GM12878 (cell line): ENCODE results near the gene RANBP3. TPM values are rescaled to one million over a fixed set of nuclear protein-coding genes. Genes with fewer than 3 reads are reported as not detected.

Experiments used
- BACH1 ChIP-seq: fragments of 450-650 bp; IDR thresholded peaks from 2 replicates; pipeline ENCODE4 v1.6.1; 2017; ENCODE audit warnings: mild to moderate bottlenecking, borderline replicate concordance
- BCL11A ChIP-seq: IDR thresholded peaks from 2 replicates; pipeline ENCODE4 v1.6.1; 2011; ENCODE audit warnings: low read depth, low read length
- CHD1 ChIP-seq: IDR thresholded peaks from 2 replicates; pipeline ENCODE4 v1.6.1; 2012; ENCODE audit warnings: low read depth, low read length, improper control_type of control experiment
- EGR1 ChIP-seq, 2 experiments: IDR thresholded peaks; 1 replicate in 1 of 2; 2 replicates in 1 of 2; pipeline ENCODE4 v1.6.1; 2011 to 2012; ENCODE audit warnings: low read depth in 2 of 2, low read length in 2 of 2, borderline replicate concordance in 1 of 2, mild to moderate bottlenecking in 1 of 2, moderate library complexity in 1 of 2
- EZH2 ChIP-seq: IDR thresholded peaks from 2 replicates; pipeline ENCODE4 v1.6.1; 2012; ENCODE audit warnings: low read depth, mild to moderate bottlenecking, control low read depth, inconsistent platforms, low read length, borderline replicate concordance; ENCODE audit not compliant: control insufficient read depth
- FOXM1 ChIP-seq: IDR thresholded peaks from 2 replicates; pipeline ENCODE4 v1.6.1; 2012; ENCODE audit warnings: low read depth, mild to moderate bottlenecking, inconsistent platforms, low read length, moderate library complexity
- JUND ChIP-seq: IDR thresholded peaks from 2 replicates; pipeline ENCODE4 v1.6.1; 2012; ENCODE audit warnings: low read depth, mild to moderate bottlenecking, low read length, improper control_type of control experiment, moderate library complexity
- NFIC ChIP-seq: IDR thresholded peaks from 2 replicates; pipeline ENCODE4 v1.6.1; 2012; ENCODE audit warnings: low read depth, mild to moderate bottlenecking, inconsistent platforms, low read length, moderate library complexity
- PAX5 ChIP-seq: IDR thresholded peaks from 2 replicates; pipeline ENCODE4 v1.6.1; 2011; ENCODE audit warnings: low read depth, low read length, borderline replicate concordance
- POU2F2 ChIP-seq: IDR thresholded peaks from 3 replicates; pipeline ENCODE4 v1.6.1; 2011; ENCODE audit warnings: low read depth, mild to moderate bottlenecking, low read length, borderline replicate concordance
- RBBP5 ChIP-seq: fragments of 200-600 bp; sonication (generic); conservative IDR thresholded peaks from 2 replicates; pipeline ENCODE4 v1.6.1; 2016
- SMAD1 ChIP-seq: fragments of 450-650 bp; IDR thresholded peaks from 2 replicates; pipeline ENCODE4 v1.6.1; 2018; ENCODE audit warnings: mild to moderate bottlenecking, low read depth; ENCODE audit not compliant: partially characterized antibody
- TBL1XR1 ChIP-seq: IDR thresholded peaks from 2 replicates; pipeline ENCODE4 v1.6.1; 2012; ENCODE audit warnings: low read depth, low read length, improper control_type of control experiment
- ZNF24 ChIP-seq: fragments of 450-650 bp; IDR thresholded peaks from 2 replicates; pipeline ENCODE4 v1.6.1; 2017; ENCODE audit warnings: antibody characterized with exemption, mild to moderate bottlenecking
- polyA plus RNA-seq, 11 experiments: library from polyadenylated mRNA; depleted of rRNA in 4 of 11; unstranded in 6 of 11; stranded (reverse) in 5 of 11; fragments of >200 nt; fragmentation: Nextera tagmentation in 4 of 11; fragmentation: Illumina TruSeq in 1 of 11; extraction: Ambion mirVana in 4 of 11; extraction: Trizol in 1 of 11; gene quantifications; 1 replicate in 1 of 11; 2 replicates in 10 of 11; pipeline versions ENCODE4 v1.2.1 to v1.2.3, GENCODE V29; 2011 to 2016; ENCODE audit warnings: inconsistent platforms in 2 of 11, missing spikeins in 2 of 11, low read depth in 1 of 11
- total RNA-seq, 4 experiments: library from RNA; depleted of rRNA in 3 of 4; stranded (reverse); fragments of >200 nt in 3 of 4; fragmentation: Illumina TruSeq in 1 of 4; extraction: Trizol in 1 of 4; gene quantifications; 2 replicates each; pipeline versions ENCODE4 v1.2.1 to v1.2.3, GENCODE V29; 2013 to 2021
- TF ChIP-seq, protein P1 (sequence below): fragments of 450-650 bp; IDR thresholded peaks from 2 replicates; pipeline ENCODE4 v1.6.1; 2016; ENCODE audit warnings: mild to moderate bottlenecking
- TF ChIP-seq, protein P2 (sequence below): IDR thresholded peaks from 2 replicates; pipeline ENCODE4 v1.6.1; 2012; ENCODE audit warnings: low read depth, low read length, improper control_type of control experiment
- TF ChIP-seq, protein P3 (sequence below): IDR thresholded peaks from 2 replicates; pipeline ENCODE4 v1.6.1; 2011; ENCODE audit warnings: low read depth, low read length, improper control_type of control experiment, borderline replicate concordance
- TF ChIP-seq, protein P4 (sequence below): fragments of 450-650 bp; formaldehyde crosslinking; IDR thresholded peaks from 2 replicates; pipeline ENCODE4 v1.4.0; 2022; ENCODE audit warnings: mild to moderate bottlenecking, moderate library complexity
- TF ChIP-seq, protein P5 (sequence below): IDR thresholded peaks from 2 replicates; pipeline ENCODE4 v1.6.1; 2012; ENCODE audit warnings: low read length, inconsistent platforms

Gene RANBP3
- total and polyA plus RNA-seq, 10 of the 15 experiments (the other 5 are each of a cell fraction or from before 2014, with no cell fraction given) = 1.1 to 81.6 (median 60.0) TPM

DNA sequence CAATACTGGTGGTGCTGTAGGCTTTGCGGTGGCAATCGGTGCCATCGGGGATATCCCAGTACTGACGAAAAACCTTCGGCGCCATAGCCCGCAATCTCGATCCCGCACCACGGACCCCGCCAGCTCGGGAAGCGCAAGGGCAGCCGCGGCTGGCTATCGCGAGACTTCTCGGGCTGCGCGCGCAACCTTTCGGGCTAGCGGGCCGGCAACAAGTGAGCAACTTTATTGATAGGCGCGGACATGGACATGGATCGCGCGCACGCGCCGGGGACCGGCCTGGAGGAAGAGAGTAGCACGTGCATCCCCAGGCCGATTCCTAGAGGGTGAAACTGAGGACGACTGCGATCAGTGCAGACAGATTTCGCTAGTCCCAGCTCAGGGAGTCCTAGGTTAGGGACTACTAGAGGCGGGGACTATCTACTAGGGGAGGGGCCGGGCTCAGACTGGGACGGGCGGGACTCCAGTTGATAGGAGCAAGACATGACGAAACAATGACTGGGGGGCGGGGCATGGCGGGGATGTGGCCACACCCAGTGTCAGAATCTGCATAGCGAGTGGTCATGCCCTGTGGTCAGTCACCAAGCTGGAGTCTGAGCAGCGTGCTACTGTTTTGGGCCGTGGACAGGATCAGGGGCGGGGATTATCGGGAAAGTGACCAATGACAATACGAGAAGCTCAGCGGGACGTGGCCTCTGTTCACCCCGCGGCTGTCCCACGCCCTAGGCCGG lies 74.2 kb downstream of the RANBP3 start, which contains the start of gene NDUFA11 (continued):
- TF ChIP-seq POU2F2 (peak; percentile 52; the same call in 1 of the 3 replicates), SMAD1 (no peak), BACH1 (peak; percentile 68; the same call in 1 of the 2 replicates), ZNF24 (no peak), PAX5 (0 out of 2 replicates have a peak, but pooled peaks have one; percentile 53), JUND (no peak), EGR1 (IDR thresholded peaks at IDR 0.05; ENCODE audit: borderline replicate concordance in 1 of 2, low read depth in 2 of 2, low read length in 2 of 2) (peak in 1 of 2 experiments; percentile 57; a peak in 1 of 3 replicates), TBL1XR1 (0 out of 2 replicates have a peak, but pooled peaks have one; percentile 39), RBBP5 (no peak), EZH2 (no peak), CHD1 (no peak), BCL11A (no peak), NFIC (no peak), FOXM1 (no peak)
- TF ChIP-seq, protein P1, sequence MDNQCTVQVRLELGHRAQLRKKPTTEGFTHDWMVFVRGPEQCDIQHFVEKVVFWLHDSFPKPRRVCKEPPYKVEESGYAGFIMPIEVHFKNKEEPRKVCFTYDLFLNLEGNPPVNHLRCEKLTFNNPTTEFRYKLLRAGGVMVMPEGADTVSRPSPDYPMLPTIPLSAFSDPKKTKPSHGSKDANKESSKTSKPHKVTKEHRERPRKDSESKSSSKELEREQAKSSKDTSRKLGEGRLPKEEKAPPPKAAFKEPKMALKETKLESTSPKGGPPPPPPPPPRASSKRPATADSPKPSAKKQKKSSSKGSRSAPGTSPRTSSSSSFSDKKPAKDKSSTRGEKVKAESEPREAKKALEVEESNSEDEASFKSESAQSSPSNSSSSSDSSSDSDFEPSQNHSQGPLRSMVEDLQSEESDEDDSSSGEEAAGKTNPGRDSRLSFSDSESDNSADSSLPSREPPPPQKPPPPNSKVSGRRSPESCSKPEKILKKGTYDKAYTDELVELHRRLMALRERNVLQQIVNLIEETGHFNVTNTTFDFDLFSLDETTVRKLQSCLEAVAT = no peak; the same call in 1 of the 2 replicates
- TF ChIP-seq, protein P2, sequence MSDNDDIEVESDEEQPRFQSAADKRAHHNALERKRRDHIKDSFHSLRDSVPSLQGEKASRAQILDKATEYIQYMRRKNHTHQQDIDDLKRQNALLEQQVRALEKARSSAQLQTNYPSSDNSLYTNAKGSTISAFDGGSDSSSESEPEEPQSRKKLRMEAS = peak; percentile 84
- TF ChIP-seq, protein P3, sequence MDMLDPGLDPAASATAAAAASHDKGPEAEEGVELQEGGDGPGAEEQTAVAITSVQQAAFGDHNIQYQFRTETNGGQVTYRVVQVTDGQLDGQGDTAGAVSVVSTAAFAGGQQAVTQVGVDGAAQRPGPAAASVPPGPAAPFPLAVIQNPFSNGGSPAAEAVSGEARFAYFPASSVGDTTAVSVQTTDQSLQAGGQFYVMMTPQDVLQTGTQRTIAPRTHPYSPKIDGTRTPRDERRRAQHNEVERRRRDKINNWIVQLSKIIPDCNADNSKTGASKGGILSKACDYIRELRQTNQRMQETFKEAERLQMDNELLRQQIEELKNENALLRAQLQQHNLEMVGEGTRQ = no peak
- TF ChIP-seq, protein P4, sequence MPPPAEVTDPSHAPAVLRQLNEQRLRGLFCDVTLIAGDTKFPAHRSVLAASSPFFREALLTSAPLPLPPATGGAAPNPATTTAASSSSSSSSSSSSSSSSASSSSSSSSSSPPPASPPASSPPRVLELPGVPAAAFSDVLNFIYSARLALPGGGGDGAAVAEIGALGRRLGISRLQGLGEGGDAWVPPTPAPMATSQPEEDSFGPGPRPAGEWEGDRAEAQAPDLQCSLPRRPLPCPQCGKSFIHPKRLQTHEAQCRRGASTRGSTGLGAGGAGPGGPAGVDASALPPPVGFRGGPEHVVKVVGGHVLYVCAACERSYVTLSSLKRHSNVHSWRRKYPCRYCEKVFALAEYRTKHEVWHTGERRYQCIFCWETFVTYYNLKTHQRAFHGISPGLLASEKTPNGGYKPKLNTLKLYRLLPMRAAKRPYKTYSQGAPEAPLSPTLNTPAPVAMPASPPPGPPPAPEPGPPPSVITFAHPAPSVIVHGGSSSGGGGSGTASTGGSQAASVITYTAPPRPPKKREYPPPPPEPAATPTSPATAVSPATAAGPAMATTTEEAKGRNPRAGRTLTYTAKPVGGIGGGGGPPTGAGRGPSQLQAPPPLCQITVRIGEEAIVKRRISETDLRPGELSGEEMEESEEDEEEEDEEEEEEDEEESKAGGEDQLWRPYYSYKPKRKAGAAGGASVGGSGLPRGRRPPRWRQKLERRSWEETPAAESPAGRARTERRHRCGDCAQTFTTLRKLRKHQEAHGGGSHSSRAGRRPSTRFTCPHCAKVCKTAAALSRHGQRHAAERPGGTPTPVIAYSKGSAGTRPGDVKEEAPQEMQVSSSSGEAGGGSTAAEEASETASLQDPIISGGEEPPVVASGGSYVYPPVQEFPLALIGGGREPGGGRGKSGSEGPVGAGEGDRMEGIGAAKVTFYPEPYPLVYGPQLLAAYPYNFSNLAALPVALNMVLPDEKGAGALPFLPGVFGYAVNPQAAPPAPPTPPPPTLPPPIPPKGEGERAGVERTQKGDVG = no peak
- TF ChIP-seq, protein P5, sequence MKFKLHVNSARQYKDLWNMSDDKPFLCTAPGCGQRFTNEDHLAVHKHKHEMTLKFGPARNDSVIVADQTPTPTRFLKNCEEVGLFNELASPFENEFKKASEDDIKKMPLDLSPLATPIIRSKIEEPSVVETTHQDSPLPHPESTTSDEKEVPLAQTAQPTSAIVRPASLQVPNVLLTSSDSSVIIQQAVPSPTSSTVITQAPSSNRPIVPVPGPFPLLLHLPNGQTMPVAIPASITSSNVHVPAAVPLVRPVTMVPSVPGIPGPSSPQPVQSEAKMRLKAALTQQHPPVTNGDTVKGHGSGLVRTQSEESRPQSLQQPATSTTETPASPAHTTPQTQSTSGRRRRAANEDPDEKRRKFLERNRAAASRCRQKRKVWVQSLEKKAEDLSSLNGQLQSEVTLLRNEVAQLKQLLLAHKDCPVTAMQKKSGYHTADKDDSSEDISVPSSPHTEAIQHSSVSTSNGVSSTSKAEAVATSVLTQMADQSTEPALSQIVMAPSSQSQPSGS = no peak
